Measurements from ENCODE around the gene BAZ2B. TPM values are rescaled to one million over a fixed set of nuclear protein-coding genes. Genes with fewer than 3 reads are reported as not detected.

BAZ2B gene
- total and polyA plus RNA-seq, 9 of the 15 experiments (the other 6 are each of a cell fraction or from before 2014, with no cell fraction given): 7.5 to 38.6 (median 19.8) TPM

DNA sequence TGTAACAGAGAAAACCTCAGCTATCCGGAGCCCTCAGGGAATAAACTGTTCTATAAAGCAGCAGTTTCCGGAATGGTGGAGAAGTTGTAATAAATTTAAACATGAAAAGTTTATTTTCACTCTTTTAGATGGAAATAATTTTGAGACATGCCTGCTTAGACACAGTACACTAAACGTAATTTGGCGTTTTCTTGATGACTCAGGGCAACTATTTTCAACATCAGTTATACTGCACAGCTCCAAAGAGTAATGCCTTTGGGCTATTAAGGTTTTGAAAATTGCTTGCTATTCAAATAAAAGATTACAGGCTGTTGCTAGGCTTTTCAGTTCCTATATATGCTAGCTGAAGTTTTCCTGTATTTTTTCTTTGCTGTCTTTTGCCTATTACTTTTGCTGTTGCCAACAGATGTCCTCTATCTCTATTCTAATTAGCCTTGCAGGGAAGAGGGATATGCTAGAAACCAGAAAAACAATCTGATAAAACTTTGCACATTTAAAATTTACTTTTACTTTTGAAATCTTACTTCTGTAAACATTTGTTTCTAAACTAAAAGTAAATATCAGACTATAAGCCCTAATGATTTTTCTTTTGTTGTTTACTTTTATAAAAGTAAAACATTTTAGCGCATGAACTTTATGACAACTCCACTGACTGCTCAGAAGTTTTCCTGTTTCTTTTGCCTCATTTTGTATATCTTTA, 216.5 kb downstream of the BAZ2B start:
- no peaks in the 10 kb centered on the region for H3K9me3 ChIP-seq (replicated peaks; ENCODE audit: control insufficient read depth, insufficient read depth, low read depth, low read length)
- DNase-seq (ENCODE audit: extremely low read depth in 1 of 4, low spot score in 3 of 4): no peak
- H3K4me3 ChIP-seq: no peak overlapping the region
- ChIA-PET CTCF (ENCODE audit: low intra/inter-chr PET ratio) (no interaction called here), POLR2A (interaction anchor here (0.8 kb wide), 1 partner anchor 15 kb away, joined by 3 read pairs; no protein-coding TSS in a partner anchor)
- H3K27me3 ChIP-seq (ENCODE audit: control insufficient read depth in 2 of 2, insufficient read depth in 2 of 2, low read length in 2 of 2): no peaks in the 10 kb centered on the region
- no peaks in the 10 kb centered on the region for H3K9me1 ChIP-seq (ENCODE audit: control insufficient read depth, insufficient read depth, low read length)
- 56% methylated on average over 5 of the region's 5 CpGs for WGBS (ENCODE audit: insufficient coverage, low coverage, missing lambda C conversion rate)
- TF ChIP-seq ZNF583 (CRISPR knock-in tag; IDR thresholded peaks at IDR 0.05) (no peak), PHTF2 (CRISPR knock-in tag; IDR thresholded peaks at IDR 0.05) (no peak), MBD2 (IDR thresholded peaks at IDR 0.05; ENCODE audit: borderline replicate concordance, low read depth) (no peak), ZNF316 (IDR thresholded peaks at IDR 0.05) (peak; percentile 40; the same call in 1 of the 2 replicates), KAT8 (IDR thresholded peaks at IDR 0.05; ENCODE audit: low read depth) (no peak), RBBP5 (IDR thresholded peaks at IDR 0.05; ENCODE audit: borderline replicate concordance, insufficient read depth, low read length, poor library complexity, severe bottlenecking) (no peak)
- TF ChIP-seq, protein P1, sequence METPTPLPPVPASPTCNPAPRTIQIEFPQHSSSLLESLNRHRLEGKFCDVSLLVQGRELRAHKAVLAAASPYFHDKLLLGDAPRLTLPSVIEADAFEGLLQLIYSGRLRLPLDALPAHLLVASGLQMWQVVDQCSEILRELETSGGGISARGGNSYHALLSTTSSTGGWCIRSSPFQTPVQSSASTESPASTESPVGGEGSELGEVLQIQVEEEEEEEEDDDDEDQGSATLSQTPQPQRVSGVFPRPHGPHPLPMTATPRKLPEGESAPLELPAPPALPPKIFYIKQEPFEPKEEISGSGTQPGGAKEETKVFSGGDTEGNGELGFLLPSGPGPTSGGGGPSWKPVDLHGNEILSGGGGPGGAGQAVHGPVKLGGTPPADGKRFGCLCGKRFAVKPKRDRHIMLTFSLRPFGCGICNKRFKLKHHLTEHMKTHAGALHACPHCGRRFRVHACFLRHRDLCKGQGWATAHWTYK (CRISPR knock-in tag; IDR thresholded peaks at IDR 0.05): no peak
- TF ChIP-seq, protein P2, sequence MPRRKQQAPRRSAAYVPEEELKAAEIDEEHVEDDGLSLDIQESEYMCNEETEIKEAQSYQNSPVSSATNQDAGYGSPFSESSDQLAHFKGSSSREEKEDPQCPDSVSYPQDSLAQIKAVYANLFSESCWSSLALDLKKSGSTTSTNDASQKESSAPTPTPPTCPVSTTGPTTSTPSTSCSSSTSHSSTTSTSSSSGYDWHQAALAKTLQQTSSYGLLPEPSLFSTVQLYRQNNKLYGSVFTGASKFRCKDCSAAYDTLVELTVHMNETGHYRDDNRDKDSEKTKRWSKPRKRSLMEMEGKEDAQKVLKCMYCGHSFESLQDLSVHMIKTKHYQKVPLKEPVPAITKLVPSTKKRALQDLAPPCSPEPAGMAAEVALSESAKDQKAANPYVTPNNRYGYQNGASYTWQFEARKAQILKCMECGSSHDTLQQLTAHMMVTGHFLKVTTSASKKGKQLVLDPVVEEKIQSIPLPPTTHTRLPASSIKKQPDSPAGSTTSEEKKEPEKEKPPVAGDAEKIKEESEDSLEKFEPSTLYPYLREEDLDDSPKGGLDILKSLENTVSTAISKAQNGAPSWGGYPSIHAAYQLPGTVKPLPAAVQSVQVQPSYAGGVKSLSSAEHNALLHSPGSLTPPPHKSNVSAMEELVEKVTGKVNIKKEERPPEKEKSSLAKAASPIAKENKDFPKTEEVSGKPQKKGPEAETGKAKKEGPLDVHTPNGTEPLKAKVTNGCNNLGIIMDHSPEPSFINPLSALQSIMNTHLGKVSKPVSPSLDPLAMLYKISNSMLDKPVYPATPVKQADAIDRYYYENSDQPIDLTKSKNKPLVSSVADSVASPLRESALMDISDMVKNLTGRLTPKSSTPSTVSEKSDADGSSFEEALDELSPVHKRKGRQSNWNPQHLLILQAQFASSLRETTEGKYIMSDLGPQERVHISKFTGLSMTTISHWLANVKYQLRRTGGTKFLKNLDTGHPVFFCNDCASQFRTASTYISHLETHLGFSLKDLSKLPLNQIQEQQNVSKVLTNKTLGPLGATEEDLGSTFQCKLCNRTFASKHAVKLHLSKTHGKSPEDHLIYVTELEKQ (CRISPR knock-in tag; IDR thresholded peaks at IDR 0.05): no peak
- 0 out of 3 replicates have a peak, but pooled peaks have one; percentile 50 for ATAC-seq
- H4K20me1 ChIP-seq (replicated peaks; ENCODE audit: control insufficient read depth, insufficient read depth, low read length): no peaks in the 10 kb centered on the region
- BruUV-seq (replicated peaks): no TSS peak
- H3K36me3 ChIP-seq (ENCODE audit: control insufficient read depth, insufficient read depth, low read length): no peaks in the 10 kb centered on the region
- FAIRE-seq: no peak
- no peak overlapping the region for H3K27ac ChIP-seq (ENCODE audit: extremely low read depth, low read depth, low read length)
- in situ Hi-C loops (cut with MboI) (no loop called here), intact Hi-C loops (cut with micrococcal nuclease) (no loop called here)
- H3K9ac ChIP-seq (ENCODE audit: insufficient read depth in 1 of 2, low read depth in 2 of 2, low read length in 2 of 2): no peak overlapping the region
- no peak overlapping the region for H2AFZ ChIP-seq (ENCODE audit: low read depth, low read length)
- H3K79me2 ChIP-seq (ENCODE audit: control insufficient read depth, insufficient read depth, low read length): no peaks in the 10 kb centered on the region
- no peaks in the 10 kb centered on the region for H3K4me1 ChIP-seq (replicated peaks in 1 of 2; ENCODE audit: control insufficient read depth in 2 of 2, insufficient read depth in 2 of 2, low read length in 2 of 2)
- H3K4me2 ChIP-seq (ENCODE audit: insufficient read depth, low read length): no peak overlapping the region

Measured in K562 (cell line).